Coronary artery (tissue), 2 donors: ENCODE results near the gene GK2.

Experiments used
- DNase-seq: peaks from one replicate; pipeline ENCODE4 v3.0.0-alpha.2; 2017; ENCODE audit warnings: low spot score
- H3K27ac ChIP-seq, 2 donors: fragments of 200-600 bp; sonication (generic); one replicate each; pipeline ENCODE4 v1.5.1; 2016 to 2019
- H3K4me3 ChIP-seq: fragments of 200-600 bp; sonication (generic); 2 replicates; pipeline ENCODE4 v1.5.1; 2016; ENCODE audit warnings: mild to moderate bottlenecking, moderate library complexity
- TF ChIP-seq, protein P1 (sequence below): fragments of 200-600 bp; sonication (generic); IDR thresholded peaks from one replicate; pipeline ENCODE4 v1.5.1; 2019; ENCODE audit warnings: antibody characterized with exemption

The GK2 gene

GRCh38 chr4:79413032-79413885, 5.2 kb upstream of the GK2 start:
- Histone ChIP-seq H3K4me3 (no peak overlapping the region), H3K27ac (no peak overlapping the region)
- TF ChIP-seq, protein P1, sequence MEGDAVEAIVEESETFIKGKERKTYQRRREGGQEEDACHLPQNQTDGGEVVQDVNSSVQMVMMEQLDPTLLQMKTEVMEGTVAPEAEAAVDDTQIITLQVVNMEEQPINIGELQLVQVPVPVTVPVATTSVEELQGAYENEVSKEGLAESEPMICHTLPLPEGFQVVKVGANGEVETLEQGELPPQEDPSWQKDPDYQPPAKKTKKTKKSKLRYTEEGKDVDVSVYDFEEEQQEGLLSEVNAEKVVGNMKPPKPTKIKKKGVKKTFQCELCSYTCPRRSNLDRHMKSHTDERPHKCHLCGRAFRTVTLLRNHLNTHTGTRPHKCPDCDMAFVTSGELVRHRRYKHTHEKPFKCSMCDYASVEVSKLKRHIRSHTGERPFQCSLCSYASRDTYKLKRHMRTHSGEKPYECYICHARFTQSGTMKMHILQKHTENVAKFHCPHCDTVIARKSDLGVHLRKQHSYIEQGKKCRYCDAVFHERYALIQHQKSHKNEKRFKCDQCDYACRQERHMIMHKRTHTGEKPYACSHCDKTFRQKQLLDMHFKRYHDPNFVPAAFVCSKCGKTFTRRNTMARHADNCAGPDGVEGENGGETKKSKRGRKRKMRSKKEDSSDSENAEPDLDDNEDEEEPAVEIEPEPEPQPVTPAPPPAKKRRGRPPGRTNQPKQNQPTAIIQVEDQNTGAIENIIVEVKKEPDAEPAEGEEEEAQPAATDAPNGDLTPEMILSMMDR = no peak
- no peak for DNase-seq

DNA sequence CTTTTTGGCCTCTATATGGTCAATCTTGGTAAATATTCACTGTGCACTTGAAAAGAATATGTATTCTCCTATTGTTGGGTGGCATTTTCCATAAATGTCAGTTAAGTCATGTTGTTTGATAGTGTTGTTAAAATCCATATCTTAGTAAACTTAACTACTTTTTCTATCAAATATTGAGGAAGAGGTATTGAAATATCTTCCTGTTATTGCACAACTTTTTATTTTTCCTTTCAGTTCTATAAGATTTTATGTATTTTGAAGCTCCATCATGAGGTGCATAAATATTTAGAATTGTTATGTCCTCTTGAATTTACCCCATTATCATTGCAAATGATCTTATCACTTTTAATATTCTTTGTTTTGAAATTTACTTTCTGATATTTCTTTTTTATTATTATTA, 3.4 kb downstream of the GK2 start:
- Histone ChIP-seq H3K4me3 (no peak overlapping the region), H3K27ac (no peak overlapping the region)
- TF ChIP-seq, protein P1 = no peak
- no peak for DNase-seq

DNA sequence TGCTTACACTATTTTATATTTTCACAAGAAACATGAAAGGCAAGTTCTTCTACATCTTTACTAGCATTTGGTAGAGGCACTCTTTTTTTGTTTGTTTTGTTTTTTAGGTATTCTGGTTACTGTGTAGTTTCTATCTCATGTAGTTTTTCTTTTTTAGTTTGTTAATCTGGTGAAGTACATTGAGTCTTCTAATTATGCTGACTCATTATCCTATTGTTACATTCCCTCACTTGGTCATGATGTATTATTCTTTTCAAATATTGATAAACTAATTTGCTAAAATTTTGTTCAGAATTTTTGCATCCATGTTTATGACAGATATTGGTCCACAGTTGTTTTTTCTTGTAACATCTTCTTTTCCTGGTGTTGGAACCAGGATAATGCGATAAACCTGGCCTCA, 4.7 kb downstream of the GK2 start:
- H3K4me3 ChIP-seq = no peak overlapping the region
- TF ChIP-seq, protein P1 = no peak
- H3K27ac ChIP-seq = no peak overlapping the region
- no peak for DNase-seq

GRCh38 chr4:79402332-79402851, 5.6 kb downstream of the GK2 start:
- DNase-seq = no peak
- no peak overlapping the region for H3K27ac ChIP-seq
- TF ChIP-seq, protein P1 = no peak

GRCh38 chr4:79399076-79399475, 9.0 kb downstream of the GK2 start:
- no peak overlapping the region for H3K4me3 ChIP-seq
- TF ChIP-seq, protein P1 = no peak
- no peak overlapping the region for H3K27ac ChIP-seq
- no peak for DNase-seq

More at GRCh38 chr4:79402332-79402851, 5.6 kb downstream of the GK2 start:
- H3K4me3 ChIP-seq = no peak overlapping the region

DNA sequence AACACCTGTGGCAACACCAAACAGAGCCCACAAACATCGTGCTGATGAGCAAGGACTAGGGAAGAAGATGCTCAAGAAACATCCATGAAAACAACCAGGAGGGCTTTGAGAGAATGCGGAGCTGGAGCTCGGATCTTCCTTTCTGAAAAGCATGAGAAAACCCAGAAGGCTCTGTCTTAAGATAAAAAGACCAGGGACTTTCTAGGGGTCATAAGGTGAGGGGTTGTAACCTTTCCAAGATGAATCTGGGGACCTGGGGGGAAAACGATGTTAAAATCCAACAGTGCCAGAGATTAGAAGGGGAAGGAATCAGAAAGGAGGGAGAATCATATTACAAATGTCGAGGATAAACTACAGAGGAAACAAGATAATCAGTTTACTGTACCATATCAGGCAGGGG, 10.1 kb downstream of the GK2 start:
- DNase-seq = no peak
- Histone ChIP-seq H3K4me3 (no peak overlapping the region), H3K27ac (no peak overlapping the region)
- TF ChIP-seq, protein P1 = no peak

- no peak for DNase-seq
- TF ChIP-seq, protein P1 = no peak
- H3K4me3 ChIP-seq = no peak overlapping the region
- H3K27ac ChIP-seq = no peak overlapping the region
Measured at GRCh38 chr4:79396794-79397193, 11.2 kb downstream of the GK2 start.
